HepG2 (cell line): ENCODE data around the gene GRM5. TPM values are rescaled to one million over a fixed set of nuclear protein-coding genes. Genes with fewer than 3 reads are reported as not detected.

ENCODE experiments used
- ATAC-seq: fragments of 200-7000 bp; cut with Tn5 transposase; 3 replicates; pipeline ENCODE4 v1.9.1; 2020; ENCODE audit warnings: mild to moderate bottlenecking, moderate library complexity
- BruUV-seq: library from RNA; stranded (reverse); fragments of 400-500 nt; replicated peaks from 2 replicates; lab custom pipeline; 2021; lab: Mats Ljungman, UMichigan
- CTCF ChIA-PET: fragments of 300-600 bp; formaldehyde crosslinking; extraction: SDS; loops from one replicate; lab custom pipeline; 2021; ENCODE audit warnings: low total read pairs, inconsistent platforms, low intra/inter-chr PET ratio; lab: Yijun Ruan, JAX
- POLR2A ChIA-PET: fragments of 350-600 bp; sonication (Branson Sonifier 250); formaldehyde crosslinking; loops from one replicate; lab custom pipeline; 2020; ENCODE audit warnings: antibody characterized with exemption, inconsistent platforms; lab: Yijun Ruan, JAX
- DNase-seq: peaks from one replicate; pipeline ENCODE4 v3.0.0-alpha.2; 2015; ENCODE audit warnings: low spot score
- FAIRE-seq: peaks from 3 replicates; lab custom pipeline; 2011; peaks lifted over from hg19 to GRCh38; lab: Jason Lieb, UNC
- H2AFZ ChIP-seq: one replicate; pipeline ENCODE4 v1.6.1; 2011; ENCODE audit warnings: low read length, inconsistent platforms
- H3K27ac ChIP-seq: fragments of 300-600 bp; 3 replicates; pipeline ENCODE4 v1.8.0; 2011; ENCODE audit warnings: mixed run types, mild to moderate bottlenecking, mixed read lengths, low read length, inconsistent platforms; ENCODE audit not compliant: insufficient read depth; ENCODE audit errors: extremely low read length
- H3K27me3 ChIP-seq, 2 experiments: fragments of 200-600 bp in 1 of 2; 2 replicates in 1 of 2; 3 replicates in 1 of 2; pipeline versions ENCODE4 v1.6.0 to v1.8.0; 2011; ENCODE audit warnings: low read length in 2 of 2, mild to moderate bottlenecking in 2 of 2, moderate library complexity in 2 of 2, inconsistent platforms in 1 of 2; ENCODE audit not compliant: insufficient read depth in 2 of 2, control insufficient read depth in 1 of 2
- H3K36me3 ChIP-seq, 2 experiments: fragments of 200-600 bp in 1 of 2; replicated peaks in 1 of 2; 2 replicates in 1 of 2; 3 replicates in 1 of 2; pipeline versions ENCODE4 v1.5.1 to v1.8.0; 2011; ENCODE audit warnings: low read length in 2 of 2, inconsistent platforms in 1 of 2; ENCODE audit not compliant: insufficient read depth in 2 of 2, control insufficient read depth in 1 of 2
- H3K4me1 ChIP-seq: 2 replicates; pipeline ENCODE4 v1.5.1; 2012; ENCODE audit warnings: low read length, inconsistent platforms; ENCODE audit not compliant: insufficient read depth
- H3K4me2 ChIP-seq: 2 replicates; pipeline ENCODE4 v1.6.0; 2011; ENCODE audit warnings: low read depth, low read length, inconsistent platforms
- H3K4me3 ChIP-seq, 3 experiments: fragments of 200-600 bp in 1 of 3; sonication (generic), shearing (Covaris generic) in 1 of 3; replicated peaks in 1 of 3; 2 replicates each; pipeline ENCODE4 v1.5.1; 2011 to 2016; ENCODE audit warnings: low read length in 3 of 3, inconsistent platforms in 2 of 3, low read depth in 2 of 3, mild to moderate bottlenecking in 2 of 3, control low read depth in 1 of 3, mixed read lengths in 1 of 3; ENCODE audit not compliant: insufficient read depth in 1 of 3
- H3K79me2 ChIP-seq: one replicate; pipeline ENCODE4 v1.6.1; 2011; ENCODE audit warnings: low read length, inconsistent platforms; ENCODE audit not compliant: insufficient read depth
- H3K9ac ChIP-seq: 2 replicates; pipeline ENCODE4 v1.6.0; 2011; ENCODE audit warnings: mild to moderate bottlenecking, low read depth, low read length, inconsistent platforms; ENCODE audit not compliant: insufficient read depth
- H3K9me3 ChIP-seq: 2 replicates; pipeline ENCODE4 v1.5.1; 2012; ENCODE audit warnings: mild to moderate bottlenecking, low read length
- H4K20me1 ChIP-seq: 2 replicates; pipeline ENCODE4 v1.6.0; 2011; ENCODE audit warnings: inconsistent platforms, mild to moderate bottlenecking, low read length, moderate library complexity; ENCODE audit not compliant: insufficient read depth
- HOXA7 ChIP-seq: sonication (generic); formaldehyde crosslinking; IDR thresholded peaks from 2 replicates; pipeline ENCODE4 v1.8.1; 2022; ENCODE audit warnings: mild to moderate bottlenecking, missing genetic modification reagents, moderate library complexity
- MED8 ChIP-seq: sonication (generic); formaldehyde crosslinking; IDR thresholded peaks from 2 replicates; pipeline ENCODE4 v1.8.1; 2023; ENCODE audit warnings: mild to moderate bottlenecking, missing genetic modification reagents; ENCODE audit not compliant: insufficient replicate concordance
- RERE ChIP-seq: IDR thresholded peaks from 2 replicates; pipeline ENCODE4 v1.6.1; 2016; ENCODE audit warnings: low read depth, missing genetic modification reagents, missing compliant biosample characterization
- SAFB2 ChIP-seq: sonication (generic); formaldehyde crosslinking; IDR thresholded peaks from 2 replicates; pipeline ENCODE4 v1.5.1; 2020; ENCODE audit warnings: missing genetic modification reagents, low read depth, mild to moderate bottlenecking, borderline replicate concordance
- SIX4 ChIP-seq: sonication (generic); formaldehyde crosslinking; IDR thresholded peaks from 2 replicates; pipeline ENCODE4 v1.4.0; 2020; ENCODE audit warnings: missing genetic modification reagents
- SMAD3 ChIP-seq: sonication (generic); formaldehyde crosslinking; IDR thresholded peaks from 2 replicates; pipeline ENCODE4 v1.4.0; 2020; ENCODE audit warnings: missing genetic modification reagents
- STAT5B ChIP-seq: sonication (generic); formaldehyde crosslinking; IDR thresholded peaks from 2 replicates; pipeline ENCODE4 v1.4.0; 2020; ENCODE audit warnings: missing genetic modification reagents
- ZC3H4 ChIP-seq: sonication (generic); formaldehyde crosslinking; IDR thresholded peaks from 2 replicates; pipeline ENCODE4 v1.4.0; 2020; ENCODE audit warnings: missing genetic modification reagents, borderline replicate concordance
- ZNF431 ChIP-seq: sonication (generic); formaldehyde crosslinking; IDR thresholded peaks from 2 replicates; pipeline ENCODE4 v1.9.0; 2022; ENCODE audit warnings: missing genetic modification reagents, low read depth, mild to moderate bottlenecking, borderline replicate concordance
- ZNF639 ChIP-seq: conservative IDR thresholded peaks from 2 replicates; pipeline ENCODE4 v1.6.1; 2018; ENCODE audit warnings: missing genetic modification reagents
- ZNF672 ChIP-seq: sonication (generic); formaldehyde crosslinking; IDR thresholded peaks from 2 replicates; pipeline ENCODE4 v1.8.1; 2022; ENCODE audit warnings: missing genetic modification reagents
- WGBS: methylation state at CpG from one replicate; pipeline ENCODE4 v1.1.6; 2017; ENCODE audit warnings: low lambda C conversion rate; 5-methylcytosine and 5-hydroxymethylcytosine counted together
- in situ Hi-C: cut with HindIII; loops from 2 replicates; pipeline ENCODE4 v1.10.0; 2017; ENCODE audit warnings: low pct_unique_long_range_greater_than_20kb; ENCODE audit not compliant: extremely low pct_ligation_motif_present
- intact Hi-C: fragments of 100-400 bp; cut with micrococcal nuclease; formaldehyde crosslinking; loops from one replicate; pipeline ENCODE4 v1.10.0; 2022; ENCODE audit not compliant: unreplicated experiment
- polyA plus RNA-seq, 8 experiments: library from polyadenylated mRNA; depleted of rRNA in 3 of 8; stranded (reverse) in 7 of 8; unstranded in 1 of 8; fragments of >200 nt; fragmentation: Illumina TruSeq in 4 of 8; extraction: Trizol in 4 of 8; gene quantifications; 2 replicates each; pipeline versions ENCODE4 v1.2.1 to v1.2.3, GENCODE V29; 2011 to 2016; ENCODE audit warnings: low read depth in 4 of 8, missing spikeins in 1 of 8, mixed read lengths in 1 of 8; ENCODE audit not compliant: insufficient read depth in 1 of 8
- total RNA-seq, 5 experiments: library from RNA; depleted of rRNA; stranded (reverse); fragments of >200 nt; fragmentation: Illumina TruSeq; extraction: Trizol; gene quantifications; 2 replicates each; pipeline ENCODE4 v1.2.3, GENCODE V29; 2016; ENCODE audit warnings: low read depth in 1 of 5
- TF ChIP-seq, protein P1 (sequence below): IDR thresholded peaks from 2 replicates; pipeline ENCODE4 v1.6.1; 2016

Gene GRM5
- total and polyA plus RNA-seq, 2 of the 13 experiments (the other 11 are each of a cell fraction or from before 2014, with no cell fraction given): not detected

DNA sequence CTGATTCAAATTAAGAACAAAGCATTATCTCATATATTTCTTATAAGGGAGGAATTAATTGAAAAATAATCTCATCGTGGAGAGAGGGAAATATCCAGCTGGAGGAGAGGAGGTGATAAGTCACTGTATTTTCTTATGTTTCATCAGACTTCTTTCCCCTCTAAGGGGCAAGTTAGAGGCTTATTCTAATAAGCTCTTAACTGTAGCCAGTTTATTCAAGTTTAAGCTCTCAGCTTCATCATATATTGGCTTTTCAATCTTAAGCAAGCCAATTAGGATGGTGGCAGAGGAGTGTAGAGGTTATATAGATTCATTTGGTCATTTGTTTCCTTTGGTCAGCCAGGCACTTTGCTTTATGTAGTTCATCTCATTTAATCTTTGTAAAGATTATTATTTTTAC is 256.7 kb downstream of the GRM5 start:
- WGBS: 0% methylated on average over 1 of the region's 1 CpG
- no peaks in the 10 kb centered on the region for H3K9me3 ChIP-seq
- intact Hi-C loops (no loop called here), in situ Hi-C loops (no loop called here)
- no peaks in the 10 kb centered on the region for H3K79me2 ChIP-seq
- no peak overlapping the region for H3K27ac ChIP-seq
- no peak overlapping the region for H3K4me3 ChIP-seq
- no peak for DNase-seq
- ATAC-seq: no peak
- no peak for FAIRE-seq
- no peaks in the 10 kb centered on the region for H4K20me1 ChIP-seq
- ChIA-PET CTCF (no interaction called here), POLR2A (no interaction called here)
- no peak overlapping the region for H3K4me2 ChIP-seq
- no TSS peak for BruUV-seq
- no peaks in the 10 kb centered on the region for H3K4me1 ChIP-seq
- no peak overlapping the region for H2AFZ ChIP-seq
- no peaks in the 10 kb centered on the region for H3K36me3 ChIP-seq
- H3K9ac ChIP-seq: no peak overlapping the region
- TF ChIP-seq SAFB2: no peak
- TF ChIP-seq SIX4 (CRISPR knock-in tag): no peak
- TF ChIP-seq HOXA7 (CRISPR knock-in tag): no peak
- TF ChIP-seq ZNF639 (CRISPR knock-in tag): no peak
- no peak for TF ChIP-seq MED8 (CRISPR knock-in tag)
- TF ChIP-seq ZNF672 (CRISPR knock-in tag): no peak
- TF ChIP-seq STAT5B (CRISPR knock-in tag): no peak
- no peaks in the 10 kb centered on the region for H3K27me3 ChIP-seq

GRCh38 chr11:88807349-88807748 is 258.4 kb downstream of the GRM5 start:
- no peak overlapping the region for H2AFZ ChIP-seq
- H3K9me3 ChIP-seq: no peaks in the 10 kb centered on the region
- DNase-seq (no peak), ATAC-seq (no peak), FAIRE-seq (no peak)
- BruUV-seq: no TSS peak
- no peaks in the 10 kb centered on the region for H3K27me3 ChIP-seq
- H3K36me3 ChIP-seq: no peaks in the 10 kb centered on the region
- in situ Hi-C loops: no loop called here
- H3K79me2 ChIP-seq: no peaks in the 10 kb centered on the region
- H3K4me3 ChIP-seq: no peak overlapping the region
- no peaks in the 10 kb centered on the region for H3K4me1 ChIP-seq
- H3K27ac ChIP-seq: no peak overlapping the region
- CTCF ChIA-PET: no interaction called here
- POLR2A ChIA-PET: no interaction called here
- no peak overlapping the region for H3K4me2 ChIP-seq
- no peak overlapping the region for H3K9ac ChIP-seq
- no peaks in the 10 kb centered on the region for H4K20me1 ChIP-seq
- WGBS: 0% methylated on average over 1 of the region's 1 CpG
- intact Hi-C loops: no loop called here
- TF ChIP-seq RERE (CRISPR knock-in tag) (no peak), SMAD3 (no peak), ZC3H4 (CRISPR knock-in tag) (no peak), ZNF431 (CRISPR knock-in tag) (no peak)
- TF ChIP-seq, protein P1, sequence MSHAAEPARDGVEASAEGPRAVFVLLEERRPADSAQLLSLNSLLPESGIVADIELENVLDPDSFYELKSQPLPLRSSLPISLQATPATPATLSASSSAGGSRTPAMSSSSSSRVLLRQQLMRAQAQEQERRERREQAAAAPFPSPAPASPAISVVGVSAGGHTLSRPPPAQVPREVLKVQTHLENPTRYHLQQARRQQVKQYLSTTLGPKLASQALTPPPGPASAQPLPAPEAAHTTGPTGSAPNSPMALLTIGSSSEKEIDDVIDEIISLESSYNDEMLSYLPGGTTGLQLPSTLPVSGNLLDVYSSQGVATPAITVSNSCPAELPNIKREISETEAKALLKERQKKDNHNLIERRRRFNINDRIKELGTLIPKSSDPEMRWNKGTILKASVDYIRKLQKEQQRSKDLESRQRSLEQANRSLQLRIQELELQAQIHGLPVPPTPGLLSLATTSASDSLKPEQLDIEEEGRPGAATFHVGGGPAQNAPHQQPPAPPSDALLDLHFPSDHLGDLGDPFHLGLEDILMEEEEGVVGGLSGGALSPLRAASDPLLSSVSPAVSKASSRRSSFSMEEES (CRISPR knock-in tag): no peak
